Glutamatergic neuron (in vitro differentiated cells): Measurements from ENCODE around the gene KRTAP16-1. TPM values are rescaled to one million over a fixed set of nuclear protein-coding genes. Genes with fewer than 3 reads are reported as not detected.
A peak's percentile ranks its signal among the peaks of the same experiment; 100 is the strongest.

Source experiments
- DNase-seq: peaks from one replicate; pipeline ENCODE4 v3.0.0; 2022
- H3K27ac Mint-ChIP-seq: one replicate; pipeline ENCODE4 v1.8.0; 2020; ENCODE audit warnings: mild to moderate bottlenecking, mixed read lengths, inconsistent platforms; ENCODE audit not compliant: unreplicated experiment
- H3K27me3 Mint-ChIP-seq: one replicate; pipeline ENCODE4 v1.8.0; 2020; ENCODE audit warnings: mild to moderate bottlenecking, moderate library complexity, mixed read lengths, inconsistent platforms; ENCODE audit not compliant: unreplicated experiment
- H3K36me3 Mint-ChIP-seq: one replicate; pipeline ENCODE4 v1.8.0; 2020; ENCODE audit warnings: mild to moderate bottlenecking, mixed read lengths, inconsistent platforms; ENCODE audit not compliant: unreplicated experiment
- H3K4me1 Mint-ChIP-seq: one replicate; pipeline ENCODE4 v1.8.0; 2020; ENCODE audit warnings: mild to moderate bottlenecking, low read depth, mixed read lengths, inconsistent platforms; ENCODE audit not compliant: unreplicated experiment
- H3K4me3 Mint-ChIP-seq: one replicate; pipeline ENCODE4 v1.8.0; 2020; ENCODE audit warnings: mild to moderate bottlenecking, mixed read lengths, inconsistent platforms; ENCODE audit not compliant: unreplicated experiment
- H3K9me3 Mint-ChIP-seq: one replicate; pipeline ENCODE4 v1.8.0; 2020; ENCODE audit warnings: mild to moderate bottlenecking, moderate library complexity, mixed read lengths, inconsistent platforms; ENCODE audit not compliant: unreplicated experiment
- total RNA-seq: library from RNA; stranded (reverse); fragmentation: NEBNext Ultra II Directional; extraction: Animal tissue kit (Norgen Biotek cat#: 25700); gene quantifications from one replicate; pipeline ENCODE4 v1.2.1, GENCODE V29; 2021; ENCODE audit not compliant: unreplicated experiment
- TF ChIP-seq, protein P1 (sequence below): fragments of 200-600 bp; sonication (generic); IDR thresholded peaks from one replicate; pipeline ENCODE4 v1.5.0; 2021; ENCODE audit not compliant: partially characterized antibody, unreplicated experiment

The KRTAP16-1 gene
- total RNA-seq, 1 donor from 2014 or later = not detected

DNA sequence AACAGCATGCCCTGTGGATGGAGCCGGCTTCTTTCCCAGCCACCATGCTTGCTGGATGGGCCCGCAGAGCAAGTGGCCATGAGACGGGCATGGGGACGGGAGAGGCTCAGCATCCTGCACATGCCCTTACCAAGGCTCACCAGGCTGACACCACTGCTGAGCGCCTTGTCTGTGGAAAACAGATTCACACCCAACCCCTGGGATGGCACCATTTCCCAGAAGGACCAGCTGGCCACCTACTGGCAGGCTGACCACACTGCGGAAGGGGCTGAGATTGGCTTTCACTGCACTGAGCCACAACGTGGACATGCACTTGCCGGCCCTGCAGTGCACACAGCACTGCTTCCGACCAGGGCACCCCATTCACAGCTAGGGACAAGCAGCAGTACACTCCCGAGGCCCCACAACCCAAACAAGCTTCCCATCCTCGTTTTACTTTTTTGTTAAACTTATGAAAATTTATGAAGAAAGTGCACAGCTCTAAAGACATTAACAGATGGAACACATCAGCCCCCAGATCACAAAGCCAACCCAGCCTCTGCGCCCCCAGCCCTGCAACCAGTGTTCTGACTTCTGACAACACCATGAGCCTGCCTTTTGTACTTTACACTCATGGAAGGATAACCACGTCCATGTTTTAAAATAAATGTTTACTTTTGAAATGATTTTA is 20.3 kb upstream of the KRTAP16-1 start:
- peaks cover 2% of the 10 kb centered on the region for H3K4me1 Mint-ChIP-seq
- no peak overlapping the region for H3K27ac Mint-ChIP-seq
- DNase-seq = peak; percentile 79
- H3K27me3 Mint-ChIP-seq = peaks cover 6% of the 10 kb centered on the region
- H3K9me3 Mint-ChIP-seq = peaks cover 5% of the 10 kb centered on the region
- H3K4me3 Mint-ChIP-seq = no peak overlapping the region
- TF ChIP-seq, protein P1, sequence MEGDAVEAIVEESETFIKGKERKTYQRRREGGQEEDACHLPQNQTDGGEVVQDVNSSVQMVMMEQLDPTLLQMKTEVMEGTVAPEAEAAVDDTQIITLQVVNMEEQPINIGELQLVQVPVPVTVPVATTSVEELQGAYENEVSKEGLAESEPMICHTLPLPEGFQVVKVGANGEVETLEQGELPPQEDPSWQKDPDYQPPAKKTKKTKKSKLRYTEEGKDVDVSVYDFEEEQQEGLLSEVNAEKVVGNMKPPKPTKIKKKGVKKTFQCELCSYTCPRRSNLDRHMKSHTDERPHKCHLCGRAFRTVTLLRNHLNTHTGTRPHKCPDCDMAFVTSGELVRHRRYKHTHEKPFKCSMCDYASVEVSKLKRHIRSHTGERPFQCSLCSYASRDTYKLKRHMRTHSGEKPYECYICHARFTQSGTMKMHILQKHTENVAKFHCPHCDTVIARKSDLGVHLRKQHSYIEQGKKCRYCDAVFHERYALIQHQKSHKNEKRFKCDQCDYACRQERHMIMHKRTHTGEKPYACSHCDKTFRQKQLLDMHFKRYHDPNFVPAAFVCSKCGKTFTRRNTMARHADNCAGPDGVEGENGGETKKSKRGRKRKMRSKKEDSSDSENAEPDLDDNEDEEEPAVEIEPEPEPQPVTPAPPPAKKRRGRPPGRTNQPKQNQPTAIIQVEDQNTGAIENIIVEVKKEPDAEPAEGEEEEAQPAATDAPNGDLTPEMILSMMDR = peak; percentile 82
- H3K36me3 Mint-ChIP-seq = peaks cover 3% of the 10 kb centered on the region

DNA sequence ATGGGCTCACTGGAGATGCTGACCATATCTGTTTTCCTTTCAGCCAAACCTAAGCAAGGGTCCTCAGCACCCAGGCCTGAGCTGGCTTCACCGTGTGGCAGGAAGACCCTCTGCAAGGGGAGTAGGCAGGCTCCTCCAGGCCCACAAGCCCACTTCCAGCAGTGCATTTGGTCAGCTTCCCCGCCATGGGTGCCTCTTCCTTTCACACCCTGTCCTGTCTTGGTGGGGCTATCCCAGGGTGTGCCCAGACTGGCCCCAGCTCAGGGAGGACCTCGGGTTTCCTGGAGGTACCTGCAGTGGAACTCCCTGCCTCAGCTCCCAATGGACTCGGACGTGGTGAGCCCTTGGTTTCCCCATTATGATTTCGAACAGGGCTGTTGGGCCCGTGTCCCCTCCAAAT is 19.1 kb upstream of the KRTAP16-1 start:
- TF ChIP-seq, protein P1 = no peak
- Mint-ChIP-seq H3K36me3 (no peaks in the 10 kb centered on the region), H3K9me3 (peaks cover 5% of the 10 kb centered on the region), H3K27me3 (no peaks in the 10 kb centered on the region), H3K4me3 (no peak overlapping the region), H3K27ac (no peak overlapping the region), H3K4me1 (no peaks in the 10 kb centered on the region)
- DNase-seq = no peak

DNA sequence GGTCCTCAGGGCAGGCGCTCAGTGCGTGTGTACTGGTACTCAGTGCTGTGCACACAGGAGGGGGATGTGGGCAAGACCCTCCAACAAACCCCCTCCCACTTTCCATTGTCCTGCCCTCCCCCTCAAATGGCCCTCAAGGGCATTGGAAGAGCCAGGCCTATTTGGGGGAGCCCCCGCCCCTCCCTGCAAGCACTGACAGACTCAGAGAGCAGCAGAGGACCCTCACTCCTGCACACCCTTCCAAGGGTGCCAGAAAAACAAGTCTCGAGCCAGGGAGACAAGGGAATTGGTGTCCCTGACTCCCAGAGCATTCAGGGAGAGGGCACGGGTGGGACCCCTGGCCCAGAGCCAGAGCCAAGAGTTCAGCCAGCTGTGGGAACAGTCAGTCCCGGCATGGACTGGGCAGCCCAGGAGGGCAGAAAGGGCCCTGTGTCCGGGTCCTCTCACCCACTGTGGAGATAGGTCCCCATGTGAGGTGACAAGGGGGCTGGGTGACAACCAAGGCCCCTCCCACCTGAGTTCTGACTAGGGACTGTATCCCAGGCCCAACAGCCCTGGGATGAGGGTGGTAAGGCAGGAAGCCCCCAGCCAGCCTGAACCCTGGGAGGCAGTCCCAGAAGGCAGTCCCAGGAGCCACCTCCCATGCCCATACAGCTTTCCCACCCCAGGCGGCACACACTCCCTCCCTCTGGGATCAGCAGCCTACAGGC is 18.5 kb upstream of the KRTAP16-1 start:
- TF ChIP-seq, protein P1 = no peak
- Mint-ChIP-seq H3K4me3 (no peak overlapping the region), H3K36me3 (no peaks in the 10 kb centered on the region), H3K4me1 (peaks cover 2% of the 10 kb centered on the region), H3K27ac (no peak overlapping the region), H3K27me3 (no peaks in the 10 kb centered on the region), H3K9me3 (peaks cover 5% of the 10 kb centered on the region)
- no peak for DNase-seq

DNA sequence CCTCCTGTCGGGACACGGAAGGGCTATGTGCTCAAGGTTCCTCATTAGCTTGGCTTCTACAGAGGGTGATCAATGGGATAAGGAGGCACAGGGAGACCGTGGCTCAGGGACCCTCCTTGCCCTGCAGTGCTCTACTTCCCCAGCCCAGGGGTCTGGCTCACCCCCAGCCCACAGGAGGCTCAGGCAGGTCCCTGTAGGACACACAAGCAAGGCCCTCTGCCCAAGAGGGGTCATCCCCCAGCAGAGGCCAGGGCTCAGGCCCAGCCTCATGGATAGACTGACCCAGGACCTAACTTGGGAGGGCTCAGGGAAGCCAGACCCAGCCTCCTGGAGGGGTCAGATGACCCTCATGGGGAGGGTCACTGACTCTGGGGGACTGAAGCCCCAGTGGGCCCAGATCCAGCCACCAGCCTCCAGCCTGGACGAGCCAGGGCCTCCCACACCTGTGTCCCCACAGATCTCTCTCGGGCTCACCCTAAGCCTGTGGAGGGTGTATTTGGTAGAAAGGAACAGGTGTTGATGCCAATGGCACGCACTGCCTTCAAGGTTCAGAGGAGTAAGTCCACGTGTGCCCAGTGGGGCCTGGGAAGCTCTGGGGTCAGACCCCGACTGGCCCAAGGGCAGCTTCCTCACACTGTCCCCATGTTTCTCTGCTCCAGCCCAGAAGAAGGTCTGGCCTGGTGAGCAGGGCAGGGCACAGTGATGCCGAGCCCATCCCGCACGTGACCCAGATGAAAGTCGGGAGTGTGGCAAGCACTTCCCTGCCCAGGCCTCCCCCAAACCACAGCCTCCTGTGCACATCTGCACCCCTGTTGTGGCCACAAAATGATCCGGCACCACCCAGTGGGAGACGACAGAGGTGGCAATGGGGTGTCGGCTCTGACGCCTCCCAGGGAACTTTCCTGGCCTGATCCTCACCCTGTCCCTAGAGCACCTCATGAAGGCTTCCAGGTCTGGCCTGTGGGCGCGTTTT is 17.4 kb upstream of the KRTAP16-1 start:
- DNase-seq = no peak
- Mint-ChIP-seq H3K36me3 (no peaks in the 10 kb centered on the region), H3K4me1 (peaks cover 2% of the 10 kb centered on the region), H3K4me3 (no peak overlapping the region), H3K27me3 (no peaks in the 10 kb centered on the region), H3K9me3 (peaks cover 5% of the 10 kb centered on the region), H3K27ac (no peak overlapping the region)
- TF ChIP-seq, protein P1 = no peak
